Measurements from ENCODE around the gene SERPINE2.

DNA sequence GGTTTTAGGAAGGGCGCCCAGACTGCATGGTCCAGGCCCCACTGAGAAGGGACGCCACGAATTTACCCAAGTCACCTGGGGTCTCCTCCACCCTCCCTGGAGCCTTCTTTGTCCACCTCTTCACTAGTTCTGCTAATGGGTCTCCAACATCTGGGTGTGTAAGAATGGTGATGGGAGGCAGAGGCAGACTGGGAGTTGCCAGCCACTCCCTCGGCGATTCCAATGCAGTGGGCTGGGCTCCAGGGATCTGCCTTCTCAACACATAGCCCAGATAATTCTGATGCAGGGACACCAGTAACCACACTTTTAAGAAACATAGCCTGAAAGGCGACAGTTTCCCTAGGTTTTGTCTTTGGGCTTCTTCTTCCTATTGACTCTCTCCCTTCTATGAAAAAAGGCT is 42.7 kb downstream of the SERPINE2 start:
- TF ChIP-seq, protein P1, sequence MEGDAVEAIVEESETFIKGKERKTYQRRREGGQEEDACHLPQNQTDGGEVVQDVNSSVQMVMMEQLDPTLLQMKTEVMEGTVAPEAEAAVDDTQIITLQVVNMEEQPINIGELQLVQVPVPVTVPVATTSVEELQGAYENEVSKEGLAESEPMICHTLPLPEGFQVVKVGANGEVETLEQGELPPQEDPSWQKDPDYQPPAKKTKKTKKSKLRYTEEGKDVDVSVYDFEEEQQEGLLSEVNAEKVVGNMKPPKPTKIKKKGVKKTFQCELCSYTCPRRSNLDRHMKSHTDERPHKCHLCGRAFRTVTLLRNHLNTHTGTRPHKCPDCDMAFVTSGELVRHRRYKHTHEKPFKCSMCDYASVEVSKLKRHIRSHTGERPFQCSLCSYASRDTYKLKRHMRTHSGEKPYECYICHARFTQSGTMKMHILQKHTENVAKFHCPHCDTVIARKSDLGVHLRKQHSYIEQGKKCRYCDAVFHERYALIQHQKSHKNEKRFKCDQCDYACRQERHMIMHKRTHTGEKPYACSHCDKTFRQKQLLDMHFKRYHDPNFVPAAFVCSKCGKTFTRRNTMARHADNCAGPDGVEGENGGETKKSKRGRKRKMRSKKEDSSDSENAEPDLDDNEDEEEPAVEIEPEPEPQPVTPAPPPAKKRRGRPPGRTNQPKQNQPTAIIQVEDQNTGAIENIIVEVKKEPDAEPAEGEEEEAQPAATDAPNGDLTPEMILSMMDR (IDR thresholded peaks at IDR 0.05), result no peak
- TF ChIP-seq POLR2A (IDR thresholded peaks at IDR 0.05), result no peak

Data from heart left ventricle (tissue), 13 donors.